Measurements from ENCODE around the gene TINCR. TPM values are rescaled to one million over a fixed set of nuclear protein-coding genes. Genes with fewer than 3 reads are reported as not detected.

Gene TINCR
- total RNA-seq, 5 donors from 2014 or later (not counting 1 experiment from before 2014, with no cell fraction given), result 0.66 to 2.7 (median 1.9) TPM

GRCh38 chr19:5585461-5586299 is 17.9 kb upstream of the TINCR start:
- CTCF ChIA-PET, result no interaction called here
- H3K36me3 ChIP-seq (ENCODE audit: control insufficient read depth in 2 of 2, extremely low read depth in 1 of 2, insufficient read depth in 1 of 2, low read length in 1 of 2), result peaks cover 18 to 42% of the 10 kb centered on the region in 2 donors

GRCh38 chr19:5580161-5580571 is 12.4 kb upstream of the TINCR start:
- CTCF ChIA-PET, result interaction anchor here in 1 of 2 donors (0.6 kb wide), 1 partner anchor 1291 kb away, joined by 5 read pairs; no protein-coding TSS in a partner anchor
- 62% methylated on average over 12 of the region's 12 CpGs for WGBS (ENCODE audit: insufficient coverage)
- H3K4me1 ChIP-seq (ENCODE audit: control insufficient read depth in 1 of 2, extremely low read depth in 1 of 2, insufficient read depth in 2 of 2, low read length in 2 of 2), result peaks cover 0 to 10% of the 10 kb centered on the region in 2 experiments
- Mint-ChIP-seq H3K9me3 (no peaks in the 10 kb centered on the region), H3K4me3 (no peak overlapping the region), H3K36me3 (no peaks in the 10 kb centered on the region), H3K27me3 (no peaks in the 10 kb centered on the region), H3K27ac (no peak overlapping the region), H3K4me1 (peaks cover 7 to 10% (median 9%) of the 10 kb centered on the region in 3 donors)
- DNase-seq (no peak), ATAC-seq (replicated peaks in 1 of 4) (no peak)
- H3K4me3 ChIP-seq (ENCODE audit: control insufficient read depth in 1 of 2, extremely low read depth in 1 of 2, low read length in 1 of 2), result no peak overlapping the region
- H3K36me3 ChIP-seq (ENCODE audit: control insufficient read depth in 2 of 2, extremely low read depth in 1 of 2, insufficient read depth in 1 of 2, low read length in 1 of 2), result peaks cover 4 to 5% of the 10 kb centered on the region in 2 donors
- H3K9me3 ChIP-seq, result no peaks in the 10 kb centered on the region
- H3K27ac ChIP-seq (ENCODE audit: low read length), result no peak overlapping the region
- no peaks in the 10 kb centered on the region for H3K27me3 ChIP-seq (replicated peaks in 1 of 2; ENCODE audit: control insufficient read depth in 2 of 2, extremely low read depth in 1 of 2, insufficient read depth in 2 of 2, low read length in 1 of 2)
- POLR2A ChIA-PET, result no interaction called here

More at GRCh38 chr19:5585461-5586299, 17.9 kb upstream of the TINCR start:
- Mint-ChIP-seq H3K9me3 (no peaks in the 10 kb centered on the region), H3K4me3 (peak overlapping the region in 2 of 3 donors; percentile 22 to 63), H3K4me1 (peaks cover 18 to 23% (median 19%) of the 10 kb centered on the region in 3 donors), H3K27ac (peak overlapping the region; percentile 46 to 76), H3K27me3 (no peaks in the 10 kb centered on the region), H3K36me3 (peaks cover 24% of the 10 kb centered on the region)
- DNase-seq (peak in 32 of 35 experiments; percentile 17 to 63 (median 38)), ATAC-seq (replicated peaks in 1 of 4) (peak; percentile 36 to 64 (median 46))
- Histone ChIP-seq H3K9me3 (no peaks in the 10 kb centered on the region), H3K4me3 (ENCODE audit: control insufficient read depth in 1 of 2, extremely low read depth in 1 of 2, low read length in 1 of 2) (peak overlapping the region in 1 of 2 donors; percentile 27), H3K27ac (ENCODE audit: low read length) (peak overlapping the region; percentile 10), H3K27me3 (replicated peaks in 1 of 2; ENCODE audit: control insufficient read depth in 2 of 2, extremely low read depth in 1 of 2, insufficient read depth in 2 of 2, low read length in 1 of 2) (no peaks in the 10 kb centered on the region), H3K4me1 (ENCODE audit: control insufficient read depth in 1 of 2, extremely low read depth in 1 of 2, insufficient read depth in 2 of 2, low read length in 2 of 2) (peaks cover 0 to 18% of the 10 kb centered on the region in 2 experiments)
- 39% methylated on average over 22 of the region's 29 CpGs for WGBS (ENCODE audit: insufficient coverage)
- POLR2A ChIA-PET, result no interaction called here

- Histone ChIP-seq H3K27ac (ENCODE audit: low read length) (no peak overlapping the region), H3K27me3 (replicated peaks in 1 of 2; ENCODE audit: control insufficient read depth in 2 of 2, extremely low read depth in 1 of 2, insufficient read depth in 2 of 2, low read length in 1 of 2) (no peaks in the 10 kb centered on the region), H3K4me1 (ENCODE audit: control insufficient read depth in 1 of 2, extremely low read depth in 1 of 2, insufficient read depth in 2 of 2, low read length in 2 of 2) (peaks cover 0 to 8% of the 10 kb centered on the region in 2 experiments), H3K9me3 (no peaks in the 10 kb centered on the region), H3K4me3 (ENCODE audit: control insufficient read depth in 1 of 2, extremely low read depth in 1 of 2, low read length in 1 of 2) (no peak overlapping the region), H3K36me3 (ENCODE audit: control insufficient read depth in 2 of 2, extremely low read depth in 1 of 2, insufficient read depth in 1 of 2, low read length in 1 of 2) (peaks cover 3 to 4% of the 10 kb centered on the region in 2 donors)
- Mint-ChIP-seq H3K4me3 (no peak overlapping the region), H3K4me1 (peaks cover 7 to 10% (median 9%) of the 10 kb centered on the region in 3 donors), H3K9me3 (no peaks in the 10 kb centered on the region), H3K36me3 (no peaks in the 10 kb centered on the region), H3K27ac (no peak overlapping the region), H3K27me3 (no peaks in the 10 kb centered on the region)
- 97% methylated on average over 7 of the region's 7 CpGs for WGBS (ENCODE audit: insufficient coverage)
- no peak for ATAC-seq (replicated peaks in 1 of 4)
- CTCF ChIA-PET, result no interaction called here
- no peak for DNase-seq
- POLR2A ChIA-PET, result no interaction called here
Observed at GRCh38 chr19:5579697-5580096, 11.9 kb upstream of the TINCR start.

GRCh38 chr19:5579286-5579685 is 11.5 kb upstream of the TINCR start:
- Mint-ChIP-seq H3K27me3 (no peaks in the 10 kb centered on the region), H3K27ac (no peak overlapping the region), H3K4me3 (no peak overlapping the region), H3K4me1 (peaks cover 7 to 10% (median 9%) of the 10 kb centered on the region in 3 donors), H3K36me3 (no peaks in the 10 kb centered on the region), H3K9me3 (no peaks in the 10 kb centered on the region)
- DNase-seq (no peak), ATAC-seq (replicated peaks in 1 of 4) (no peak)
- peaks cover 0 to 8% of the 10 kb centered on the region in 2 experiments for H3K4me1 ChIP-seq (ENCODE audit: control insufficient read depth in 1 of 2, extremely low read depth in 1 of 2, insufficient read depth in 2 of 2, low read length in 2 of 2)
- CTCF ChIA-PET, result no interaction called here
- 94% methylated on average over 4 of the region's 6 CpGs for WGBS (ENCODE audit: insufficient coverage)
- no peaks in the 10 kb centered on the region for H3K27me3 ChIP-seq (replicated peaks in 1 of 2; ENCODE audit: control insufficient read depth in 2 of 2, extremely low read depth in 1 of 2, insufficient read depth in 2 of 2, low read length in 1 of 2)
- no peak overlapping the region for H3K4me3 ChIP-seq (ENCODE audit: control insufficient read depth in 1 of 2, extremely low read depth in 1 of 2, low read length in 1 of 2)
- no peaks in the 10 kb centered on the region for H3K9me3 ChIP-seq
- H3K36me3 ChIP-seq (ENCODE audit: control insufficient read depth in 2 of 2, extremely low read depth in 1 of 2, insufficient read depth in 1 of 2, low read length in 1 of 2), result peaks cover 3 to 4% of the 10 kb centered on the region in 2 donors
- no peak overlapping the region for H3K27ac ChIP-seq (ENCODE audit: low read length)
- POLR2A ChIA-PET, result no interaction called here

GRCh38 chr19:5578097-5578846 is 10.5 kb upstream of the TINCR start:
- peaks cover 0 to 8% of the 10 kb centered on the region in 2 experiments for H3K4me1 ChIP-seq (ENCODE audit: control insufficient read depth in 1 of 2, extremely low read depth in 1 of 2, insufficient read depth in 2 of 2, low read length in 2 of 2)
- no peaks in the 10 kb centered on the region for H3K9me3 ChIP-seq
- peaks cover 0 to 3% of the 10 kb centered on the region in 2 donors for H3K36me3 ChIP-seq (ENCODE audit: control insufficient read depth in 2 of 2, extremely low read depth in 1 of 2, insufficient read depth in 1 of 2, low read length in 1 of 2)
- CTCF ChIA-PET, result interaction anchor here in 1 of 2 donors (0.6 kb wide), 1 partner anchor 56 kb away, joined by 4 read pairs; no protein-coding TSS in a partner anchor
- no peak overlapping the region for H3K27ac Mint-ChIP-seq
- H3K27me3 Mint-ChIP-seq, result no peaks in the 10 kb centered on the region
- H3K4me3 ChIP-seq (ENCODE audit: control insufficient read depth in 1 of 2, extremely low read depth in 1 of 2, low read length in 1 of 2), result no peak overlapping the region
- H3K4me3 Mint-ChIP-seq, result peak overlapping the region in 1 of 3 donors; percentile 8
- H3K27me3 ChIP-seq (replicated peaks in 1 of 2; ENCODE audit: control insufficient read depth in 2 of 2, extremely low read depth in 1 of 2, insufficient read depth in 2 of 2, low read length in 1 of 2), result no peaks in the 10 kb centered on the region
- no peak overlapping the region for H3K27ac ChIP-seq (ENCODE audit: low read length)
- WGBS (ENCODE audit: insufficient coverage), result 22% methylated on average over 19 of the region's 28 CpGs
- peak; percentile 78 to 85 (median 83) for ATAC-seq (replicated peaks in 1 of 4)
- H3K36me3 Mint-ChIP-seq, result no peaks in the 10 kb centered on the region
- peak; percentile 11 to 85 (median 61) for DNase-seq
- POLR2A ChIA-PET, result no interaction called here
- peaks cover 7 to 10% (median 9%) of the 10 kb centered on the region in 3 donors for H3K4me1 Mint-ChIP-seq
- no peaks in the 10 kb centered on the region for H3K9me3 Mint-ChIP-seq

- ATAC-seq (replicated peaks in 1 of 4), result no peak
- no peak overlapping the region for H3K27ac ChIP-seq (ENCODE audit: low read length)
- Mint-ChIP-seq H3K4me3 (no peak overlapping the region), H3K4me1 (peaks cover 7 to 10% (median 9%) of the 10 kb centered on the region in 3 donors), H3K27ac (no peak overlapping the region), H3K36me3 (no peaks in the 10 kb centered on the region), H3K27me3 (no peaks in the 10 kb centered on the region), H3K9me3 (no peaks in the 10 kb centered on the region)
- POLR2A ChIA-PET, result no interaction called here
- no peaks in the 10 kb centered on the region for H3K27me3 ChIP-seq (replicated peaks in 1 of 2; ENCODE audit: control insufficient read depth in 2 of 2, extremely low read depth in 1 of 2, insufficient read depth in 2 of 2, low read length in 1 of 2)
- CTCF ChIA-PET, result no interaction called here
- 52% methylated on average over 2 of the region's 6 CpGs for WGBS (ENCODE audit: insufficient coverage)
- H3K4me3 ChIP-seq (ENCODE audit: control insufficient read depth in 1 of 2, extremely low read depth in 1 of 2, low read length in 1 of 2), result no peak overlapping the region
- no peaks in the 10 kb centered on the region for H3K9me3 ChIP-seq
- peaks cover 0 to 8% of the 10 kb centered on the region in 2 experiments for H3K4me1 ChIP-seq (ENCODE audit: control insufficient read depth in 1 of 2, extremely low read depth in 1 of 2, insufficient read depth in 2 of 2, low read length in 2 of 2)
- no peaks in the 10 kb centered on the region for H3K36me3 ChIP-seq (ENCODE audit: control insufficient read depth in 2 of 2, extremely low read depth in 1 of 2, insufficient read depth in 1 of 2, low read length in 1 of 2)
- no peak for DNase-seq
Observed at GRCh38 chr19:5575590-5575989, 7.8 kb upstream of the TINCR start.
